ENCODE measurements around the gene PTPRO. TPM values are rescaled to one million over a fixed set of nuclear protein-coding genes. Genes with fewer than 3 reads are reported as not detected.

PTPRO gene
- total and polyA plus RNA-seq, 3 donors from 2014 or later: 1.1 to 1.9 (median 1.6) TPM

DNA sequence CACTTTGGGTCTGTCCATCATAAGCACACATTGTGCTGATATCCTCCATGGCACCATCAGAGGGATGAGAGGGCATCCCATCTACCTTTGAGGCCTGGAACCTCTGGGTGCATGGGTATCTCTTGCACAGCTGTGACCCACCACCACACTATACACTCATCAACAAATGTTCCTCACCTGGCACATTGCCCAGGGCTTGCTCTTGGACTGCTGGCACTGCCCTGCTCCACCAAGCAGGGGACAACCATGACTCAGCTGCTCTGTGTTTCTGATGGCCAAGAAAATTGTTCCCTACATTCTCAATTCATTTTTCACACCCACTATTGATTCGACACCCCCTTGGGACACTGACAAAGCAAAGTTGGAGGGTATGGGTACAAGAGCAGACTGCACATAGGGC is 155.5 kb downstream of the PTPRO start:
- H3K36me3 ChIP-seq (ENCODE audit: low read depth, missing control alignments): no peaks in the 10 kb centered on the region
- intact Hi-C loops (cut with DNase I; ENCODE audit: low total_unique reads): no loop called here
- H3K4me1 ChIP-seq: no peaks in the 10 kb centered on the region
- TF ChIP-seq, protein P1, sequence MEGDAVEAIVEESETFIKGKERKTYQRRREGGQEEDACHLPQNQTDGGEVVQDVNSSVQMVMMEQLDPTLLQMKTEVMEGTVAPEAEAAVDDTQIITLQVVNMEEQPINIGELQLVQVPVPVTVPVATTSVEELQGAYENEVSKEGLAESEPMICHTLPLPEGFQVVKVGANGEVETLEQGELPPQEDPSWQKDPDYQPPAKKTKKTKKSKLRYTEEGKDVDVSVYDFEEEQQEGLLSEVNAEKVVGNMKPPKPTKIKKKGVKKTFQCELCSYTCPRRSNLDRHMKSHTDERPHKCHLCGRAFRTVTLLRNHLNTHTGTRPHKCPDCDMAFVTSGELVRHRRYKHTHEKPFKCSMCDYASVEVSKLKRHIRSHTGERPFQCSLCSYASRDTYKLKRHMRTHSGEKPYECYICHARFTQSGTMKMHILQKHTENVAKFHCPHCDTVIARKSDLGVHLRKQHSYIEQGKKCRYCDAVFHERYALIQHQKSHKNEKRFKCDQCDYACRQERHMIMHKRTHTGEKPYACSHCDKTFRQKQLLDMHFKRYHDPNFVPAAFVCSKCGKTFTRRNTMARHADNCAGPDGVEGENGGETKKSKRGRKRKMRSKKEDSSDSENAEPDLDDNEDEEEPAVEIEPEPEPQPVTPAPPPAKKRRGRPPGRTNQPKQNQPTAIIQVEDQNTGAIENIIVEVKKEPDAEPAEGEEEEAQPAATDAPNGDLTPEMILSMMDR (IDR thresholded peaks at IDR 0.05): no peak
- no peak for TF ChIP-seq POLR2A (IDR thresholded peaks at IDR 0.05)
- H3K4me3 ChIP-seq: no peak overlapping the region
- WGBS, 2 donors: 88 to 92% methylated on average over 1 of the region's 1 CpG
- no peaks in the 10 kb centered on the region for H3K9me3 ChIP-seq
- DNase-seq: no peak
- no peaks in the 10 kb centered on the region for H3K27me3 ChIP-seq
- H3K27ac ChIP-seq: no peak overlapping the region

DNA sequence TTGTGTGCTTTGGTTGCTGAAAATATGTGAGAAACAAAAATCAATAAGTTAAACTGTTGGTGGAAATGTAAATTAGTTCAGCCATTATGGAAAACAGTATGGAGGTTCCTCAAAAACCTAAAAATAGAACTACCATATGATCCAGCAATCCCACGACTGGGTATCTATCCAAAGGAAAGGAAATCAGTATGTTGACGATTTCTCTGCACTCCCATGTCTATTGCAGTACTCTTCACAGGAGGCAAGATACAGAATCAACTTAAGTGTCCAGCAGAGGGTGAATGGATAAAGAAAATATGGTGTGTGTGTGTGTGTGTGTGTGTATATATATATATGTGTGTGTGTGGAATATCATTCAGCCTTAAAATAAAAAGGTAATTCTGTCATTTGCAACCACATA is 159.5 kb downstream of the PTPRO start:
- WGBS, 2 donors: 74 to 75% methylated on average over 2 of the region's 2 CpGs
- DNase-seq: no peak
- TF ChIP-seq, protein P1 (IDR thresholded peaks at IDR 0.05): no peak
- no peak for TF ChIP-seq POLR2A (IDR thresholded peaks at IDR 0.05)
- intact Hi-C loops (cut with DNase I; ENCODE audit: low total_unique reads): no loop called here
- Histone ChIP-seq H3K27ac (no peak overlapping the region), H3K4me3 (no peak overlapping the region), H3K27me3 (no peaks in the 10 kb centered on the region), H3K4me1 (no peaks in the 10 kb centered on the region), H3K9me3 (no peaks in the 10 kb centered on the region), H3K36me3 (ENCODE audit: low read depth, missing control alignments) (no peaks in the 10 kb centered on the region)

DNA sequence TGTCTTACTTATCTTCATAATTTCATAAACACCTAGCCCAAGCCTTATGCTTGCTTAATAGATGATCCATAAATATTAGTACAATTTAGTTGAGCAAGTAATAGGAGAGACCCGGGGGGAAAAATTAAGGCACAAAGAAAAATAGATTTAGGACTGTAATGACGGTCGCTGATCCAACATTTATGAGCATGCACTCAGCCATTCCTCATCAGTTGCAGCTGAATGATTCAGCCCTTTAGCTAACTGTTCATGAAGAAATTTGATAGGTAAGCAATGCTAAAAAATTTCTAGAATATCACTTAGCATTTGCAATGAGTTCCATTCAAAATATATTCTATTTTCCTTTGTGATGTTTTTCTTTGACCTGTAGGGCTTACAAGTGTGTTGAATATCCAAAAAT is 163.2 kb downstream of the PTPRO start:
- 90 to 94% methylated on average over 3 of the region's 3 CpGs for WGBS, 2 donors

DNA sequence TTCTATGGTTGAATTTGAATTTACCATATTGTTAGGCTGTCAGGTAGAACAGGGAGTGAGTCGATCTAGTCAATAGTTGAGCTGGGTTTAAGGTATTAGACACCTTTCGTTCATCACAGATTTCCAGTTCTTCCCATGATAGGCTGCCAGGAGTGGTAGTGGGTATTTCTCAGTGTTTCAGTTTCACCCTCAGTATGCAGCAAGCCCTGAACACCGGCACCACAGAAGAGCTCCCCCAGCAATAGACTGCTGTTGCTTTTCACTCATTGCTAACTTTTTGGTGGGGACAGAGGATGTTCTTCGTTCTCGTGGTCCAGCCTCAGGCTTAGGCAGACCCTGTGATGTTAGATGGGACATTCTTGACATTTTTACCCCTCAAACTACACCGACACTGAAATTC is 164.6 kb downstream of the PTPRO start:
- Histone ChIP-seq H3K36me3 (ENCODE audit: low read depth, missing control alignments) (no peaks in the 10 kb centered on the region), H3K4me1 (no peaks in the 10 kb centered on the region), H3K27me3 (no peaks in the 10 kb centered on the region), H3K27ac (no peak overlapping the region), H3K9me3 (no peaks in the 10 kb centered on the region), H3K4me3 (no peak overlapping the region)
- TF ChIP-seq, protein P1 (IDR thresholded peaks at IDR 0.05): no peak
- TF ChIP-seq POLR2A (IDR thresholded peaks at IDR 0.05): no peak
- no peak for DNase-seq
- WGBS, 2 donors: 87 to 94% methylated on average over 6 of the region's 6 CpGs
- intact Hi-C loops (cut with DNase I; ENCODE audit: low total_unique reads): no loop called here

More for the DNA sequence above, 163.2 kb downstream of the PTPRO start:
- no peaks in the 10 kb centered on the region for H3K9me3 ChIP-seq
- H3K4me3 ChIP-seq: no peak overlapping the region
- H3K27ac ChIP-seq: no peak overlapping the region
- intact Hi-C loops (cut with DNase I; ENCODE audit: low total_unique reads): no loop called here
- no peaks in the 10 kb centered on the region for H3K4me1 ChIP-seq
- no peaks in the 10 kb centered on the region for H3K36me3 ChIP-seq (ENCODE audit: low read depth, missing control alignments)
- TF ChIP-seq, protein P1 (IDR thresholded peaks at IDR 0.05): no peak
- DNase-seq: no peak
- H3K27me3 ChIP-seq: no peaks in the 10 kb centered on the region

DNA sequence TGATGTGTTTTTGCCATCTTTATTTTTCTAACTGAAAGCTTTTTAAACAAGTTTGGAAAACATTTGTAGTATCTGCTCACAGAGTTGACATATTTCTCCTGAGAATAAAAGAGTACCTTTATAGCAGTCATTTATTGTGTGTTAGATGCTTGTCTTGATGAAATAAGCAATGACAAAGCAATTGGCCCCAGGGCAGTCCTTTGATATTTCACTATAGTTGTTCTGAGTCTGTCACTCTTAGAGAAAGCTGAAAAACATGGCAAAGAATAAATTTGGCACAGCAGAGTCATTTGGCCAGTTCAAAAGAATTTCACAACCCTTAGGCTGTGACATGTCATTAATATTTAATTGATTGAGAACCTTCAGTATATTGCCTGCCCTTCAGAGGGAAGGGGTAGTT is 166.2 kb downstream of the PTPRO start:
- no peak for DNase-seq
- H3K27me3 ChIP-seq: no peaks in the 10 kb centered on the region
- intact Hi-C loops (cut with DNase I; ENCODE audit: low total_unique reads): no loop called here
- H3K9me3 ChIP-seq: no peaks in the 10 kb centered on the region
- TF ChIP-seq, protein P1 (IDR thresholded peaks at IDR 0.05): no peak
- TF ChIP-seq POLR2A (IDR thresholded peaks at IDR 0.05): no peak
- H3K4me1 ChIP-seq: no peaks in the 10 kb centered on the region
- no peak overlapping the region for H3K27ac ChIP-seq
- no peaks in the 10 kb centered on the region for H3K36me3 ChIP-seq (ENCODE audit: low read depth, missing control alignments)
- no peak overlapping the region for H3K4me3 ChIP-seq
